B cell (primary cell): ENCODE results near the gene ENO2. TPM values are rescaled to one million over a fixed set of nuclear protein-coding genes. Genes with fewer than 3 reads are reported as not detected.

Experiments used
- ATAC-seq: fragments of 200-7000 bp; cut with Tn5 transposase; one replicate; pipeline ENCODE4 v1.10.0; 2021; ENCODE audit warnings: low read depth, mild to moderate bottlenecking, moderate number of reproducible peaks, moderate library complexity
- CTCF ChIA-PET: fragments of 350-600 bp; sonication (Branson Sonifier 250); formaldehyde crosslinking; loops from one replicate; lab custom pipeline; 2021; ENCODE audit warnings: antibody characterized with exemption, inconsistent platforms; lab: Charles Lee
- POLR2A ChIA-PET: fragments of 350-600 bp; sonication (Branson Sonifier 250); formaldehyde crosslinking; loops from one replicate; lab custom pipeline; 2021; ENCODE audit warnings: antibody characterized with exemption; lab: Charles Lee
- DNase-seq: peaks from one replicate; pipeline ENCODE4 v3.0.0; 2013
- H2AFZ ChIP-seq: 2 replicates; pipeline ENCODE4 v1.6.1; 2012; ENCODE audit warnings: mild to moderate bottlenecking, low read depth, low read length; ENCODE audit not compliant: insufficient read depth, poor library complexity, severe bottlenecking
- H3K27ac ChIP-seq, 2 donors: 1 replicate in 1 of 2; 2 replicates in 1 of 2; pipeline ENCODE4 v1.5.1; 2012 to 2013; ENCODE audit warnings: low read length in 2 of 2, mild to moderate bottlenecking in 2 of 2, moderate library complexity in 1 of 2
- H3K27me3 ChIP-seq, 4 experiments: fragments of 200-600 bp in 1 of 4; sonication (generic) in 1 of 4; replicated peaks in 1 of 4; 1 replicate in 2 of 4; 2 replicates in 2 of 4; pipeline versions ENCODE4 v1.6.1 to v1.7.0; 2013 to 2016; ENCODE audit warnings: low read length in 3 of 4, mild to moderate bottlenecking in 2 of 4, mixed read lengths in 1 of 4, moderate library complexity in 1 of 4; ENCODE audit not compliant: insufficient read depth in 4 of 4, control insufficient read depth in 3 of 4; ENCODE audit errors: control extremely low read depth in 1 of 4
- H3K36me3 ChIP-seq, 2 experiments: replicated peaks in 1 of 2; 1 replicate in 1 of 2; 2 replicates in 1 of 2; pipeline versions ENCODE4 v1.6.1 to v1.7.1; 2013; ENCODE audit warnings: low read length in 1 of 2; ENCODE audit not compliant: insufficient read depth in 2 of 2, control insufficient read depth in 1 of 2; ENCODE audit errors: control extremely low read depth in 1 of 2, extremely low read depth in 1 of 2
- H3K4me1 ChIP-seq, 2 donors: fragments of 200-600 bp in 1 of 2; sonication (generic) in 1 of 2; 1 replicate in 1 of 2; 2 replicates in 1 of 2; pipeline versions ENCODE4 v1.5.1 to v1.6.1; 2013 to 2017; ENCODE audit warnings: low read length in 2 of 2; ENCODE audit not compliant: control insufficient read depth in 2 of 2, insufficient read depth in 2 of 2
- H3K4me2 ChIP-seq: replicated peaks from 2 replicates; pipeline ENCODE3; 2012; ENCODE audit warnings: mild to moderate bottlenecking, low read depth, low read length; ENCODE audit not compliant: poor library complexity, severe bottlenecking
- H3K4me3 ChIP-seq, 5 experiments: fragments of 200-600 bp in 1 of 5; sonication (generic) in 1 of 5; 1 replicate in 3 of 5; 2 replicates in 2 of 5; pipeline versions ENCODE4 v1.5.1 to v1.7.0; 2011 to 2016; ENCODE audit warnings: low read length in 4 of 5, mild to moderate bottlenecking in 4 of 5, low read depth in 2 of 5, control low read depth in 1 of 5, moderate library complexity in 1 of 5; ENCODE audit not compliant: insufficient read depth in 1 of 5; ENCODE audit errors: control extremely low read depth in 1 of 5, extremely low read depth in 1 of 5
- H3K79me2 ChIP-seq: fragments of 200-600 bp; sonication (generic); one replicate; pipeline ENCODE4 v1.6.0; 2016; ENCODE audit warnings: low read length; ENCODE audit not compliant: control insufficient read depth, insufficient read depth
- H3K9ac ChIP-seq: fragments of 200-600 bp; sonication (generic); 2 replicates; pipeline ENCODE4 v1.6.1; 2017; ENCODE audit warnings: mild to moderate bottlenecking, low read length, moderate library complexity
- H3K9me3 ChIP-seq, 3 donors: one replicate each; pipeline versions ENCODE4 v1.6.1 to v1.7.1; 2013; ENCODE audit warnings: low read length in 2 of 3; ENCODE audit not compliant: control insufficient read depth in 2 of 3, insufficient read depth in 1 of 3; ENCODE audit errors: control extremely low read depth in 1 of 3
- H4K20me1 ChIP-seq: 2 replicates; pipeline ENCODE4 v1.6.0; 2012; ENCODE audit warnings: mild to moderate bottlenecking, low read length; ENCODE audit not compliant: insufficient read depth, control insufficient read depth, poor library complexity, severe bottlenecking
- H3K27ac Mint-ChIP-seq: one replicate; pipeline ENCODE4 v1.8.0; 2021; ENCODE audit warnings: mixed read lengths
- H3K27me3 Mint-ChIP-seq: one replicate; pipeline ENCODE4 v1.8.0; 2021; ENCODE audit warnings: mixed read lengths
- H3K4me1 Mint-ChIP-seq: one replicate; pipeline ENCODE4 v1.8.0; 2021; ENCODE audit warnings: mixed read lengths
- H3K4me3 Mint-ChIP-seq: one replicate; pipeline ENCODE4 v1.8.0; 2021; ENCODE audit warnings: mixed read lengths
- H3K9me3 Mint-ChIP-seq: one replicate; pipeline ENCODE4 v1.8.0; 2022; ENCODE audit warnings: mixed read lengths; ENCODE audit not compliant: insufficient read depth
- CTCF ChIP-seq: fragments of 200-600 bp; IDR thresholded peaks from one replicate; pipeline ENCODE4 v1.8.0; 2022; ENCODE audit warnings: antibody characterized with exemption, mild to moderate bottlenecking
- EZH2 ChIP-seq: IDR thresholded peaks from 2 replicates; pipeline ENCODE4 v1.6.1; 2012; ENCODE audit warnings: borderline replicate concordance, low read depth, mild to moderate bottlenecking, moderate library complexity, low read length; ENCODE audit not compliant: insufficient read depth, poor library complexity, severe bottlenecking
- WGBS: methylation state at CpG from one replicate; pipeline ENCODE4 v1.1.5; 2013; ENCODE audit warnings: missing lambda C conversion rate; ENCODE audit not compliant: insufficient coverage; 5-methylcytosine and 5-hydroxymethylcytosine counted together
- intact Hi-C: fragments of 100-400 bp; cut with micrococcal nuclease; formaldehyde crosslinking; loops from one replicate; pipeline ENCODE4 v1.10.0; 2022
- polyA plus RNA-seq: library from polyadenylated mRNA; depleted of rRNA; stranded (reverse); fragments of >200 nt; gene quantifications from 2 replicates; pipeline ENCODE4 v1.2.3, GENCODE V29; 2012
- total RNA-seq, 2 donors: library from RNA; stranded (reverse); fragments of 120-200 nt in 1 of 2; gene quantifications; 1 replicate in 1 of 2; 2 replicates in 1 of 2; pipeline versions ENCODE4 v1.2.3 to v1.2.4, GENCODE V29; 2013 to 2022

The ENO2 gene
- total and polyA plus RNA-seq, 2 donors (not counting 1 experiment from before 2014, with no cell fraction given), result 42.5 to 55.3 TPM

GRCh38 chr12:6932766-6933165 is 18.4 kb downstream of the ENO2 start:
- POLR2A ChIA-PET, result no interaction called here
- H3K27me3 Mint-ChIP-seq, result no peaks in the 10 kb centered on the region
- Histone ChIP-seq H3K36me3 (peaks cover 0 to 16% of the 10 kb centered on the region in 2 experiments), H3K27ac (no peak overlapping the region), H3K9me3 (no peaks in the 10 kb centered on the region), H4K20me1 (no peaks in the 10 kb centered on the region), H3K9ac (no peak overlapping the region), H3K4me3 (no peak overlapping the region), H2AFZ (no peak overlapping the region), H3K79me2 (peaks cover 26% of the 10 kb centered on the region), H3K27me3 (no peaks in the 10 kb centered on the region), H3K4me1 (peaks cover 19 to 30% of the 10 kb centered on the region in 2 donors), H3K4me2 (no peak overlapping the region)
- no peak overlapping the region for H3K4me3 Mint-ChIP-seq
- WGBS, result no CpG with 5 or more reads among the region's 1 CpG
- ATAC-seq (no peak), DNase-seq (no peak)
- H3K9me3 Mint-ChIP-seq, result no peaks in the 10 kb centered on the region
- peaks cover 40% of the 10 kb centered on the region for H3K4me1 Mint-ChIP-seq
- H3K27ac Mint-ChIP-seq, result peak overlapping the region; percentile 34
- intact Hi-C loops, result no loop called here
- CTCF ChIA-PET, result interaction anchor here (0.7 to 3.3 kb wide), 5 partner anchors 11 to 63 kb away, joined by 3 to 10 read pairs (median 5); partner anchors contain the start of genes C12orf57, RNU7-1 and SPSB2
- TF ChIP-seq CTCF, result no peak
- TF ChIP-seq EZH2, result no peak

GRCh38 chr12:6934110-6934509 is 19.7 kb downstream of the ENO2 start:
- Histone ChIP-seq H3K79me2 (peaks cover 20% of the 10 kb centered on the region), H3K36me3 (peaks cover 0 to 16% of the 10 kb centered on the region in 2 experiments), H3K27ac (peak overlapping the region in 1 of 2 donors; percentile 49), H3K4me1 (peaks cover 18 to 33% of the 10 kb centered on the region in 2 donors), H3K27me3 (no peaks in the 10 kb centered on the region), H4K20me1 (no peaks in the 10 kb centered on the region), H3K4me3 (no peak overlapping the region), H3K9ac (no peak overlapping the region), H3K9me3 (no peaks in the 10 kb centered on the region), H3K4me2 (no peak overlapping the region), H2AFZ (no peak overlapping the region)
- ATAC-seq, result no peak
- H3K4me1 Mint-ChIP-seq, result peaks cover 42% of the 10 kb centered on the region
- CTCF ChIA-PET, result interaction anchor here (0.9 to 3.6 kb wide), 8 partner anchors 9 to 65 kb away, joined by 3 to 19 read pairs (median 5); partner anchors contain the start of genes C12orf57 and RNU7-1
- 87% methylated on average over 4 of the region's 8 CpGs for WGBS
- DNase-seq, result no peak
- no peak overlapping the region for H3K4me3 Mint-ChIP-seq
- intact Hi-C loops, result no loop called here
- TF ChIP-seq EZH2, result no peak
- TF ChIP-seq CTCF, result no peak
- POLR2A ChIA-PET, result interaction anchor here (1.4 to 4.4 kb wide), 2 partner anchors 8 to 18 kb away, joined by 3 to 37 read pairs; partner anchors contain the start of gene ATN1
- H3K27me3 Mint-ChIP-seq, result no peaks in the 10 kb centered on the region
- no peaks in the 10 kb centered on the region for H3K9me3 Mint-ChIP-seq
- no peak overlapping the region for H3K27ac Mint-ChIP-seq
